Stimulated activated CD4-positive, alpha-beta T cell treated with anti-CD3 and anti-CD28 coated beads, TNF-alpha, amount 100 ng/mL, for 4 hours (primary cell): Measurements from ENCODE around the gene CENPVL3.
"Not testable (repeated sequence)": the region's sequence is repeated elsewhere in the genome, so short reads cannot be mapped to it uniquely, and the experiment has no call there.

ENCODE experiments used
- DNase-seq, 3 experiments: peaks; one replicate each; pipeline ENCODE4 v3.0.0-alpha.2; 2020; ENCODE audit warnings: low read depth in 3 of 3

Gene CENPVL3

GRCh38 chrX:51618241-51619155 is at the start of gene CENPVL3:
Gene CENPVL3, minus strand, starts transcription at chrX:51618912. Its CDS starts 39 bp downstream, at chrX:51618873.
- not testable (repeated sequence) for DNase-seq

GRCh38 chrX:51665981-51666380 is 47.3 kb upstream of the CENPVL3 start:
- no peak for DNase-seq

GRCh38 chrX:51643377-51643776 is 24.7 kb upstream of the CENPVL3 start:
- no peak for DNase-seq

GRCh38 chrX:51641421-51642021 is 22.8 kb upstream of the CENPVL3 start:
- no peak for DNase-seq

GRCh38 chrX:51636511-51636910 is 17.8 kb upstream of the CENPVL3 start:
- not testable (repeated sequence) for DNase-seq

- DNase-seq: no peak
Measured at GRCh38 chrX:51614353-51615012, 4.2 kb downstream of the CENPVL3 start.

- no peak for DNase-seq
Measured at GRCh38 chrX:51608766-51609165, 9.9 kb downstream of the CENPVL3 start.

GRCh38 chrX:51608126-51608525 is 10.6 kb downstream of the CENPVL3 start:
- DNase-seq: no peak

- DNase-seq: no peak
Measured at GRCh38 chrX:51606446-51606845, 12.3 kb downstream of the CENPVL3 start.

- DNase-seq: no peak
Measured at GRCh38 chrX:51598899-51599298, 19.8 kb downstream of the CENPVL3 start.

- DNase-seq: no peak
Measured at GRCh38 chrX:51571874-51572273, 46.8 kb downstream of the CENPVL3 start.

- no peak for DNase-seq
Measured at GRCh38 chrX:51569561-51569960, 49.2 kb downstream of the CENPVL3 start.

GRCh38 chrX:51568586-51568985 is 50.1 kb downstream of the CENPVL3 start:
- DNase-seq: no peak
